Inflammatory macrophage treated with lipopolysaccharide for 1 hour (primary cell): Measurements from ENCODE around the gene GNRH2.
A peak's percentile ranks its signal among the peaks of the same experiment; 100 is the strongest.
"Not testable (repeated sequence)": the region's sequence is repeated elsewhere in the genome, so short reads cannot be mapped to it uniquely, and the experiment has no call there.

Source experiments
- DNase-seq, 2 donors: peaks; one replicate each; pipeline ENCODE4 v3.0.0-alpha.2; 2020 to 2022

GNRH2 gene, protein sequence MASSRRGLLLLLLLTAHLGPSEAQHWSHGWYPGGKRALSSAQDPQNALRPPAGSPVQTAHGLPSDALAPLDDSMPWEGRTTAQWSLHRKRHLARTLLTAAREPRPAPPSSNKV

DNA sequence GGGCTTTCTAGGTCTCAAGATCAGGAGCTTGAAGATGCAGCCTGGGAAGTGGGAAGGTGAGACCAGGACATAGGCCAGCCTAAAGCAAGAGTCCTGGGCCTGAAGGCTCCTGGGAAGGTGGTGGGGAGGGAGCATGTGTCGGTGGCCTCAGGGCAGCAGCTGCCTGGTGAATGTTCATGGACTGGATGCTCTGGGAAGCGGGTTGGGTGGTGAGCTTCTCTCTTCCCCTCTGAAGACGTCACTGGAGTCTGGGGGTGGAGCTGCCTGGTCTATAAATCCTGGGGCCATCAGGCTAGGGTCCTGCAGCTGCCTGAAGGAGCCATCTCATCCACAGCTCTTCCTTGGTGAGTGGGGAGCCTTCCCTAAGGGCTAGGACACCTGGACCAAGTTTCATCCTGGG lies at the start of gene GNRH2:
TSS of gene GNRH2 (plus strand) at position 301 of the 400 bp plus-strand sequence. CDS start 793 bp downstream, outside the sequence.
- no peak for DNase-seq

DNA sequence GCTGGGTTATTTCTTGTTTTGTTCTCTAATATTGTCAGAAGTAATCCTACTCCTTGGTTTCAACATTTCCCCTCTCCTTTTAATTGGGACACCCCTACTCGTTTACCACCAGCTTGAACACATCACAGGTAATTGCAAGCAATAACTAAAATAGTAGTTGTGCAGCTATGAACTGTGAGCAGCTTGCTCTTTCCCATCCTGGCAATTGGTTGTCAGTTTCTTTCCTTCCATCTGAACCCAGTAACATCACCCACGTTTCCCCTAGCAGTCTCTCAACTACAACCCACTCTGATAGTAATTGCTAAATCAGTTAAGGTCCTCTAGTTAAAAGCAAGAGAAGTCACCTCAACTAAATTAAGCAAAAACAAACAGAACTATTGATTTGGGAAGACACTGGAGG lies 47.6 kb upstream of the GNRH2 start:
- DNase-seq = no peak

DNA sequence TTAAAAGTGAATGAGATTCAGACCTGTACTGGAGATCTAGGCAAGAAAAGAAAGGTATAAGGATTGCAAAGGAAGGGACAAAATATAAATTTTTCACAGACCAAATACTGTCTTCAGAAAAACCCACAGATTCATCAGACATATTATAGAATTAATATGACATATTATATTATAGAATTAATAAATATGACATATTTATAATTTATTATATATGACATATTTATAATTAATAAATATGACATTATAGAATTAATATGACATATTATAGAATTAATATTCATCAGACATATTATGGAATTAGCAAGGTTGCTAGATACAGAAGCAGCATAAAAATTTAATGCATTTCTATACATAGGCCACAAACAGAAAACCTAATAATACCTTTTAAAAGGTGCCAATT lies 44.7 kb upstream of the GNRH2 start:
- no peak for DNase-seq

DNA sequence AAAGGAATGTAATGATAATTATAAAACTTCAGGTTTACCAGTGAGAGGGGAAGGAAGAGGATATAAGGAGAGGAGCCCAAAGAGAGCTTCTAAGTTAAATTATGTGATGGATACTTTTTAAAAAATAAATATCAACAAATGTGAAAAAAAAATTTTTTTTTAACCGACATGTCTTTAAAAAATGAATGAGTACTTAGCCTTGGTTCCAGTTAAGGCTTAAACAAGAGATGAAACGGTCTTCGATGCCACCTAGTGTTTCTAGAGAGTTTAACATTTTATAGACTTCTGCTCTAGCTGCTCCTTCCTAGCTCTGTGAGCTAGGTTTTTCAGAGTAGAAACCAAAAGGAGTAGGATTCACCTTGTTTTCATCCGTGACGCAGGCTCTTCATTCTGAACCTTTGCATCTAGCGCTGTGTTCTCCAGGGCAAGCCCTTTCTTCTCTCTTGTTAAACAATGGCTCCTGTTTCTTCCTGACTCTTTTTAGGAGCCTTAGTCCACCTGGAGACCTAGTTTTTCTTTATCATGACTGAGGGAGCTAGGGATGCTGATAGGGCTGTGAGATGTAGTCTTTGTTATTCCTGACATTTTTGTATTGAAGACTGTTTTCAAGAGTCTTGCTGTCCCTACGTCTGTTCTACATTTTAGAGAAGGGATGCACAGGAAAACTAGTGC lies 42.4 kb upstream of the GNRH2 start:
- peak; percentile 30 to 65 for DNase-seq

DNA sequence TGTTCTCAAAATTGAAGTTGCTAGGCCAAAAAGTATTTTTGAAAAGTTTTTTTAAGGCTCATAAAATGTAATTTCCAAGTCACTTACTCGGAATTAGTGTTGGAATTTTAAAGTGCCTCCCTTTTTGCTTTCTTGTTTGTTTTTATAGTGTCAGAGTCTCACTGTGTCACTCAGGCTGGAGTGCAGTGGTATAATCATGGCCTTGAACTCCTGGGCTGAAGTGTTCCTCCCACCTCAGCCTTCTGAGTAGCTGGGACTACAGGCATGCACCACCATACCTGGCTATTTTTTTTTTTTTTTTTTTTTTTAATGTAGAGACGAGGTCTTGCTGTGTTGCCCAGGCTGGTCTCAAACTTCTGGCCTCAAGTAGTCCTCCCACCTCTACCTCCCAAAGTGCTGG lies 40.0 kb upstream of the GNRH2 start:
- DNase-seq = no peak

DNA sequence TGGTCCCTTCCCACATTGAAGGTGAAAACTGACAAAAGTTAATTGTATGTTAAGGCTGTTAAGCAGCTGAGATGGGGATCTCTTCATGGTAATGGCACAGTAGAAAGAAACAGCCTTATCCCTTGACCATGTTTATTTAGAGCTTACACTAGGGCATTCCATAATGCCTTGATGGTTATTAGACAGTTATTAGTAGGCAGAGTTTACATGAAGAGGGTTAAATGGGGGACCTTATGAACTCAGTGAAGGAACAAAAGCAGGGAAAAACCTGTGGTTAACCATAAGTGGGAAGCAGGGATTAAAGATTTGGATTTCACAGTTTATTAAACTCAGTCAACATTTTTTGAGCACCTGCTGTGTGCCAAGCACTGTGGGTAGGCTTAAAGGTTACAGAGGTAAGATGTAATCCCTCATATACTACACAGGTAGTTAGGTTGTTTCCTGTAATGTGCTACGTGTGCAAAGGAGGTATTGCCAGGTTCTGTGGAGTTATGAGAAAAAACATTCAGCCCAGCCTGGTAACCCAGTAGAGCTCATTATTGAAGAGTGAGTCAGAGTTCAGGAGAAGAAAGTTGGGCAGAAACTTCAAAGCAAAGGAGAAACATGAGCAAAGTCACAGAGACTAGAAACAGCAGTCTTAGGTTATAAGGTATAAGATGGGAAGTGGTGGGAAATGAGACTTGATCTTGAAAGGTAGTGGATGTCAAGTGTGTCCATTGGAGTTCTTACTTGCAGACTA lies 32.3 kb upstream of the GNRH2 start:
- no peak for DNase-seq

DNA sequence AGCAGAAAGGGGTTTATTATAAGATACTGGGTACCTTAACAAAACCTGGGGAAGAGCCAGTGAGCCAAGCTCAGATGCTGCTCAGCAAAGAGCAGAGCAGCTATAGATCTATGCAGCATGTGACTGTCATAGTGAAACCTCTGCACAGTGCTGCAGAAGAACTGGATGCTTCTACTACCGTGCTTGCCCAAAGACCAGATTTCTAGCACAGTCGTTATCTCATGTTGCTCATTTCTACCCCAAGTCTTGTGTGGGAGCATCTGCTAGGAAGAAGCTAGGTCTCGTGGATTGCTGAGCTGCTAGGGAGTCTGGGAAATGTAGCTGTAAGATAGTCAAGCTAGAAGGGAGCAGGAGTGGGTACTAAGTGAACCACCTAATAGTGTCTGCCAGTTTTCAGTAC lies 31.7 kb upstream of the GNRH2 start:
- DNase-seq = no peak

DNA sequence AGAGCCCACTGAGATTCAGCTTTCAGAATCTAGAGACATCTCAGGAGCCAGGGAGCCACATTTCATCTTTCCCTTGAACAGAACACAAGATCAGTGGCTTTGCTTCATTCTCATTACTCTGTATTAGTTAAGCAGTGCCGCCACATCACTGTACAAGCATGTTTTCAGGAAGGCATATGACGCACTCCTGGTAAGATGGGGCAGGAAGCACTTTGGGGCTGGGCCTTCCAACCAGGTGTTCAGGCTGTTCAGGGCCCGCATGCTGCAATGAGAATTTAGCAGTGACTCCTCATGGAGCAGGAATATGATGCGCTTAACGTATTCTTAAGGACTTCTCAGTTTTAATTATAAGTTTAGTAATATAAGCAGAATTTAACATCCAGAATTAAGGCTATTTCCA lies 29.7 kb upstream of the GNRH2 start:
- no peak for DNase-seq

DNA sequence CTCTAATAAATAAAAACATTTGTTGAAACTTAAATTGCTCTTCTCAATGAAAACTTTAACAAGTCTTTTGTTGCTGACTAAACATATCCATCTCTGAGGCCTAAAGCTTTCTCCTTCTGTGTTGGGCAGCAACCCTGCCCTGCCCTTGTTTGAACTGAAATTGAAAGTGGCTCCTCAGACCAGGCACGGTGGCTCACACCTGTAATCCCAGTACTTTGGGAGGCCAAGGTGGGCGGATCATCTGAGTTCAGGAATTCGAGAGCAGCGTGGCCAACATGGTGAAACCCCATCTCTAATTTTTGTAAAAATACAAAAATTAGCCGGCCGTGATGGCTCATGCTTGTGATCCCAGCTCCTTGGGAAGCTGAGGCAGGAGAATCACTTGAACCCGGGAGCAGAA lies 29.2 kb upstream of the GNRH2 start:
- DNase-seq = no peak

DNA sequence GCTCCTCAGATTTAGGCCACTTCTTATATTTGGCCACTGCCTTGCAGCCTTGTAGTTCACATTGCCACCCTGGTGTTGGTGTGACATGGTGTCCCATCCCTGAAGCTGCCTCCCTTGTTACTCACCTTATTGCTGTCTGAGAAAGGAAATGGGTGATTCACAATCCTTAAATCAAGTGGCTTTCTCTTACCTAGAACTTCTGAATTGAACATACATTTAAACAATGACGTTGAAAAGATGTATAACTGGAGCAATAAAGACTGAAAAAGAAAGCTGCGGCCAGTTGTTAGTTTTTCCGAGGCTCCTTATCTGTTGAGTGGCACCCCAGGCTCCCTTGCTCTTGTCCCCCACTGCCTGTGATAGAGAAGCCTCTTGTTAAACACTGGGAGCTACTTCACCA lies 28.8 kb upstream of the GNRH2 start:
- DNase-seq = no peak

DNA sequence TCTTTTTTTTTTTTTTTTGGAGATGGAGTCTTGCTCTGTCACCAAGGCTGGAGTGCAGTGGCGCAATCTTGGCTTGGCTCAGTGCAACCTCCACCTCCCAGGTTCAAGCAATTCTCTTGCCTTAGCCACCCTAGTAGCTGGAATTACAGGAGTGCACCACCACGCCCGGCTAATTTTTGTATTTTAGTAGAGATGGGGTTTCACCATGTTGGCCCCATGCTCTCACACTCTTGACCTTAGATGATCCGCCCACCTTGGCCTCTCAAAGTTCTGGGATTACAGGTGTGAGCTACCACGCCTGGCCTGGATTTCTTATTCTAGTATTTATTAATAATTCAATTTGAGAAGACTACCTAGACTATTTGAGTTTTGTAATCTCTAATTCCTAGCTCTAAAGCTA lies 28.1 kb upstream of the GNRH2 start:
- DNase-seq = not testable (repeated sequence)

DNA sequence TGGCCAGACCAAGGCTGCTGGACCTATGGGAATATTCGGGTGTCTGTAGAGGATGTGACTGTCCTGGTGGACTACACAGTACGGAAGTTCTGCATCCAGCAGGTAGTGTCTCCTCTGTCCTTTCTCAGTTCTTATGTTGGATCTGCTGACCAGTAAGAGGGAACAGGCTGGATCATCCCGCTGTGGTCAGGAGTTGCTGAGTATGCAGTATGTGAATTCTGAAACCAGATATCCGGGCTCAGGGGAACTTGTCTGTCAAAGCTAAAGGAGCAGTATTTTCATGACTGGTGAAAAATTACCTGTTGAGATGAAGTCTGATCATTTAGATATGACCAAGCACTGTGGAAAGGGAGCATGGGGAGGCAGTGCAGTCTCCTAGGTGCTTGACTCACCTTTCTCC lies 22.1 kb upstream of the GNRH2 start:
- DNase-seq = no peak

DNA sequence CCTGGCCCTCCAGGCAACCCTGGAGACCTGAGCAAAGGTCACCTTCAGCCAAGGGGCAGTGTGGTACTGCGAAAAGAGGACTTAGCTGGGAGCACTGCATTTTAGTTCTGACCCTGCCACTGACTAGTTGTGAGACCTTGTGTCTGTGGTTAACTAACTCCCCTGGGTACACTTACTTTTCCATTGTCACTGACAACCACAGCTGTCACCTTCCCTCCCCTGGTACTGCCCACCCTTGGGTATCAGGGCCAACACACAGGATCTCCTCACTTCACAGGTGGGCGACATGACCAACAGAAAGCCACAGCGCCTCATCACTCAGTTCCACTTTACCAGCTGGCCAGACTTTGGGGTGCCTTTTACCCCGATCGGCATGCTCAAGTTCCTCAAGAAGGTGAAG lies 21.6 kb upstream of the GNRH2 start:
- no peak for DNase-seq

DNA sequence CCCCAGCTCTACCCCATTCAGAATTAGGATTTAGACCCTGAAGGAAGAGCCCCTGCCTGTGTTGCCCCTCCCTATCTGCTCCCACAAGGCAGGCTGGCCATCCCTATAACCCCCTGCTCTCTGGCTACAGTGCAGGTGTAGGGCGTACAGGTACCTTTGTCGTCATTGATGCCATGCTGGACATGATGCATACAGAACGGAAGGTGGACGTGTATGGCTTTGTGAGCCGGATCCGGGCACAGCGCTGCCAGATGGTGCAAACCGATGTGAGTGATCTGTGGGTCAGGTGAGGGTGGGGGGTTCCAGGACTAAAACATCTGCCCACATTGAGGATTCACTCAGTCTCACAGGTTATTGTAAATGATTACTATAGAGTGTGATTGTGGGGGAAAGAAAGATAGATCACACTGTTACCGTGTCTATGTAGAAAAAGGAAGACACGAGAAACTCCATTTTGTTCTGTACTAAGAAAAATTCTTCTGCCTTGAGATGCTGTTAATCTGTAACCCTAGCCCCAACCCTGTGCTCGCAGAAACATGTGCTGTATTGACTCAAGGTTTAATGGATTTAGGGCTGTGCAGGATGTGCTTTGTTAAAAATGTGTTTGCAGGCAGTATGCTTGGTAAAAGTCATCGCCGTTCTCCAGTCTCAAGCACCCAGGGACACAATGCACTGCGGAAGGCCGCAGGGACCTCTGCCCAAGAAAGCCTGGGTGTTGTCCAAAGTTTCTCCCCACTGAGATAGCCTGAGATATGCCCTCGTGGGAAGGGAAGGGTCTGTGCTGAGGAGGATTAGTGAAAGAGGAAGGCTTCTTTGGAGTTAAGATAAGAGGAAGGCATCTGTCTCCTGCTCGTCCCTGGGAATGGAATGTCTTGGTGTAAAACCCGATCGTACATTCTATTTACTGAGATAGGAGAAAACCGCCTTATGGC lies 20.6 kb upstream of the GNRH2 start:
- DNase-seq = not testable (repeated sequence)

DNA sequence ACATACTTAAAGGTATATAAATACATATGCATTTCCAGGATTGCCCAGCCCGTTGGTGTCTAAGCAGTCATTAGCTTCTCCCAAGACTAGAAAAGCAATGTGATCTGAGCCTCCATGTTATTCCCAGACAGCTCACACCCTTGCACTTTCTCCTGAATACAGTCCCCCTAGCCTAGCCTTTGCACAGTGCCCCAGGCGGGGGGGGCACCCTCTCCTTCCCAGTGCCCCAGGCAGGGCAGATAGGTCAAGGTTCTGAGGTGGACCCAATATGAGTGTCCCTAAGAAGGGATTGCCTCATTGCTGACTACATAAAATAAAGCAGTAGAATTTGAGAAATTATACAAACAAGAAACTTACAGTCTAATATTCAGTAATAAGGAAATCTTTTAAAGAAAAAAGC lies 15.4 kb upstream of the GNRH2 start:
- DNase-seq = no peak

DNA sequence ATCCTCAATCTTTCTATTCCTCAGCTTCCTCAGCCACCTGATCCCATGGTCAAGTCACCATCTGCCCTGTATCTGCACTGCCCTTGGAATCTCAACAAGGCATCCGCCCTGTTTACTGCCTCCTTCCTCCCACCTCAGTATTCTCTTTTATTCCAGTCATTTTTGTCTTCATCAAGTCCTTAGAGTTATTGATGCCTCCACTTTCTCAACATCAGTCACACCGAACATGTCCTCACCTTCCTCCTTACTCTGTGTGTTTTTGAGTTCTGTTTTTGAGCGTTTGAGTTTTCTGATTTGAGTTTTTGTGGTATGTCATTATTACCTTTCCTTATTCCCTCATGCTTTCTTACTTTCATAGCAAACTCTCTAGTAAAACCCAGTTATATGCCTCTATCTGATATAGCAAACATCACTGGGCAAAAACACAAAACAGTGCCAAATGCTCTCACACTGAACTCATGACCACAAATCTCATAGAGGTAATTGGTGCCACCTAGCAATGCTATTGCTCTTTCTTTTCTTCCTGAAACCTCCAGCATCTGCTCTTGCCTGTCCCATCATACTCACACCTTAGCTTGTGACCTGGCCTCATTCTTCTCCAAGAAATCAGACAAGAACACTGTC lies 11.8 kb upstream of the GNRH2 start:
- DNase-seq = no peak

DNA sequence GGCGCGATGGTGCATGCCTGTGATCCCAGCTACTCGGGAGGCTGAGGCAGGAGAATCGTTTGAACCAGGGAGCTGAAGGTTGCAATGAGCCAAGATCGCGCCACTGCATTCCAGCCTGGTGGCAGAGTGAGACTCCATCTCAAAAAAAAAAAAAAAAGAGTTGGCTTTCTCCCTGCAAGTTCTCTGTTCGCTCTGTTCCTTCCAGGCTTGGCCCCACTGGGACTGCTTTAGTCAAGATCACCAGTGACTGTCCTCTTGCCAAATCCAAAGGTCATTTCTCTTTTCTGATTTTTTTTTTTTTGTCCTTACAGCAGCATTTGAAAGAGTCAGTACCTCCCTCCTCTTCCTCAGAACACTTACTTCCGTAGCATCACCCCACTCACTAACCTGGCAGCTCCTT lies 10.8 kb upstream of the GNRH2 start:
- DNase-seq = no peak

DNA sequence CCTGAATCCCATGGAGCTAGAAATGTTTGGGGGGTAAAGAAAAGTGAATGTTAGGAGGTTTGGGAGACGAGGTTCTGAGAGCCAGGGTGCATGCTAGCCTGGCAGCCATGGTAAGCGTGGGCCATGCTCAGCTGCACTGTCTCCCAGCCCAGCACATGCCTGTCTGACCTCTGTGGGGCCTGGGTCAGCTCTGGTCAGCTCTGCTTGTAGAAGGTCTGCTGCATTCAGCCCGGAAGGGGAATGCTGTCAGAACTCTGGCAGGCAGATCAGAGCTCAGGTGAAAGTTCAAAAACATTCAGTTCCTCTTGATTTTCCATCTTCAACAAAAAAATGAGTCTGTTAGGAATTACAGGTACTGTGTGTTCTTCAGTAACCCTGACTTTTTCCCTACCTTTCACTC lies 5.8 kb upstream of the GNRH2 start:
- DNase-seq = no peak

DNA sequence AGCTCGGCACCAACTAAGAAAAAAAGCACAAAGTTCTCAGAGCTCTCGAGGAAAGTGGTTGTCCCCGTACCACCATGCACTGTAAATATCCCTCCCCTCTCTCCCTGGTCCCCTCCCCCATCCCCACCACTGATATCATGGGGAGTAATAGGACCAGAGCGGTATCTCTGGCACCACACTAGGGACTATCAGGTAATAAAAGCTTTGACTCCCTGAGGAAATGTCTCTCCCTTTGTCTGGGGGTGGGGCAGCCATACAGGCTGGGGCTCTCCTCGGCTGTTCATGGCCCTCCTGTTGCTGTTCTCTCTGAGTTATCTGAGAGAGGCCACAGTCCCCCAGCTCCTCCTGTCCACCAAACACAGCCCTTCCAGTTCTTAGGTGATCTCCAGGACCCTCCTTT lies 5.0 kb upstream of the GNRH2 start:
- DNase-seq = no peak

DNA sequence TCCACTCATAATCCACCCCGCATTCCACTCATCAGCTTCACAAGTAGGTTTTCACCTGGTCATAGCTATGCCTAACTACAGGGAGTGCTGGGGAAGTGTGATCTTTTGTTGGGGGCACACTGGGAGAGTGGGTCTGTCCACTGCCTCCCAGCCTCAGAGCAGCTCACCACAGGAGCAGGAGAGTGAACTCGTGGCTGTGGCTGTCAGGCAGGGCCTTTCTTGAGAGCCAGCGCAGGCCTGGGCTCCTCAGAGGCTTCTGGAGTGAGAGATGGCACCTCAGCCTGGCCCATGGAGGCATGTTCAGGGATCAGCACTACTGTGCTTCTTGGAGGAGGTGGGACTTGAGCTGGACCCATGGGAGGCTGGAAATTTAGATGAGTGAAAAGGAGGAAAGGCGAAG lies 4.0 kb upstream of the GNRH2 start:
- no peak for DNase-seq

DNA sequence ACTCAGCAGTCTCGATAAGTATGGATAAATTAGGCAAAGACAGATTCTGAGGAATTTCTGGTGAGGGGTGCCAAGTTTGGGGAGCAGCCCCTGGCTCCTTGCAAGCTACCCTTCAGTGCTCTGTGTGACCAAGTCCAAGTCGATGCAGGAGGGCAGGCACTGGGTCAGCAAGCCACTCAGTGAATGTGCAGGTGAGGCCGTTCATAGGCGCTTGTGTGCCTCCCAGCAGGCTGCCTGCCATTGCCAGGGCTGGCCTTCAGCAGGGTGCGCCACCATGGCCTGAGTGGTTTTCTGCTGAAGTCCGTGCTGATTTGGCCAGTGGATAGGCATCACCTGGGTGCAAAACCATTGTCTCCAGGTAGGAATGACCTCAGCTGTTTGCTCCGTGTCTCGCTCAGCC lies 3.3 kb upstream of the GNRH2 start:
- DNase-seq = no peak

DNA sequence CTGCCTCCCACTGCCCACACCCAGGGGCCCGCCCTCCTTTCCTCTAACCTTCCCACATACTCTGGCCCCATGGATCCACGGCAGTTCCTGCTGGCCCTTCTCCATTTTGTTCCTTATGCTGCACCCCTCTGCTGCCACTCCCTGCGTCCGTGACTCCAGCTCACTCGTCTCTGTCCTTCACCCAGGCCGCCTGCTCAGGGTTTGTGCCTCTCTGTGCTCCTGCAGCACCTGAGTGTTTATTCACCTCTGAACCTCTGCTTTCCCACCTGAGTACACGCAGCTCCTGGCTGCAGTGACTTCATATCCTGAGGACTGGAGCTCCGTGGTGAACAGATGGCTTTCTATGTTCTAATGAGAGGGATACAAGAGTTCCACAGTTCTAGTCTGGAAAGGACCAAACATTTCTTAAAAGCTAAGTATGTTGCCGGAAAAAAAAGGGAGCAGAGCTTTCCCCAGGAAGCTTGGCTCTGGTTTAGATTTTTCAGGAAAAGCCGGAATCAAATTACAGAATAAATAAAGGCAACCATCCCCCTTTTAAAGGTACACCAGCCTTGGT lies 1.5 kb upstream of the GNRH2 start:
- no peak for DNase-seq

DNA sequence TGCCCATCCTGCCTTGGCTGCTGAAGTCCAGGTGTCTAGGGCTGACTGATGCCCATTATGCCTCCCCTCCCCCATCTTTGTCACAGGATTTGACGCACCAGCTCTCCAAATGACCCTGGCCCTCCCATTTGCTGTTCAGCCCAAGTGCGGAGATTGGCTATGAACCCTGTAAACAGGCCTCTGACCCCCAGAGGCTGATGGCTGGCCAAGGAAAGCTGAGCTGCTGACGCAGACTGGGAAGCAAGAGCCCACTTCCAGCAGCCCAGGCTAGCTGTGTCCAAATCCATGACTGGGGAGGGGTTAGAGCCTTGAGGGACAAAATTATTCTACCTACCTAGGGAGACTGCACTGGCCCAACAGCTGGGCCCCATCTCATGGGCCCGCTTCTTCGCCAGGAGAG lies 797 bp upstream of the GNRH2 start:
- no peak for DNase-seq
